SK-N-SH (cell line): Measurements from ENCODE around the gene RAB6A. TPM values are rescaled to one million over a fixed set of nuclear protein-coding genes. Genes with fewer than 3 reads are reported as not detected.

Experiments used
- CTCF ChIA-PET: fragments of 300-600, 350-600 bp; formaldehyde crosslinking; extraction: SDS; loops from one replicate; lab custom pipeline; 2021; lab: Yijun Ruan, JAX
- POLR2A ChIA-PET: fragments of 350-600 bp; sonication (Branson Sonifier 250); formaldehyde crosslinking; extraction: SDS; loops from one replicate; lab custom pipeline; 2020; ENCODE audit warnings: antibody characterized with exemption, inconsistent platforms; lab: Yijun Ruan, JAX
- DNase-seq: peaks from one replicate; pipeline ENCODE4 v3.0.0; 2012
- H2AFZ ChIP-seq: fragments of 200-600 bp; sonication (generic); 2 replicates; pipeline ENCODE4 v1.8.1; 2016; ENCODE audit warnings: antibody characterized with exemption, mild to moderate bottlenecking, low read depth
- H3F3A ChIP-seq: fragments of 200-600 bp; sonication (generic); replicated peaks from 2 replicates; pipeline ENCODE3; 2016; ENCODE audit warnings: antibody characterized with exemption, mild to moderate bottlenecking; ENCODE audit not compliant: insufficient read depth
- H3K27ac ChIP-seq, 2 experiments: fragments of 200-500 bp in 1 of 2; fragments of 200-600 bp in 1 of 2; sonication (Bioruptor generic) in 1 of 2; sonication (generic), shearing (Covaris generic) in 1 of 2; 2 replicates each; pipeline versions ENCODE4 v1.5.1 to v1.6.1; 2014 to 2016; ENCODE audit warnings: low read depth in 2 of 2, inconsistent platforms in 1 of 2, low read length in 1 of 2, mild to moderate bottlenecking in 1 of 2, mixed read lengths in 1 of 2
- H3K27me3 ChIP-seq: fragments of 200-600 bp; sonication (generic), shearing (Covaris generic); 2 replicates; pipeline ENCODE4 v1.6.1; 2016; ENCODE audit warnings: mixed run types; ENCODE audit not compliant: insufficient read depth
- H3K36me3 ChIP-seq, 2 experiments: fragments of 200-500 bp in 1 of 2; fragments of 200-600 bp in 1 of 2; sonication (Bioruptor generic) in 1 of 2; sonication (generic) in 1 of 2; replicated peaks in 1 of 2; 2 replicates each; pipeline versions ENCODE3 to v1.5.1; 2014 to 2016; ENCODE audit warnings: low read length in 1 of 2, mild to moderate bottlenecking in 1 of 2; ENCODE audit not compliant: insufficient read depth in 2 of 2, control insufficient read depth in 1 of 2
- H3K4me1 ChIP-seq, 2 experiments: fragments of 200-500 bp in 1 of 2; fragments of 200-600 bp in 1 of 2; sonication (Bioruptor generic) in 1 of 2; sonication (generic), shearing (Covaris generic) in 1 of 2; 2 replicates each; pipeline versions ENCODE4 v1.5.1 to v1.6.1; 2014 to 2016; ENCODE audit warnings: low read depth in 1 of 2, low read length in 1 of 2, mixed run types in 1 of 2; ENCODE audit not compliant: insufficient read depth in 2 of 2, control insufficient read depth in 1 of 2
- H3K4me2 ChIP-seq: fragments of 200-600 bp; sonication (generic), shearing (Covaris generic); 2 replicates; pipeline ENCODE4 v1.6.1; 2017; ENCODE audit warnings: mixed run types
- H3K4me3 ChIP-seq, 2 experiments: fragments of 200-500 bp in 1 of 2; fragments of 200-600 bp in 1 of 2; sonication (Bioruptor generic) in 1 of 2; sonication (generic), shearing (Covaris generic) in 1 of 2; 2 replicates each; pipeline versions ENCODE4 v1.5.1 to v1.8.1; 2014 to 2016; ENCODE audit warnings: low read depth in 2 of 2, inconsistent platforms in 1 of 2, low read length in 1 of 2, mild to moderate bottlenecking in 1 of 2, mixed read lengths in 1 of 2, moderate library complexity in 1 of 2
- H3K79me2 ChIP-seq: fragments of 200-600 bp; sonication (generic); 2 replicates; pipeline ENCODE4 v1.8.1; 2017; ENCODE audit warnings: mild to moderate bottlenecking; ENCODE audit not compliant: insufficient read depth
- H3K9ac ChIP-seq: fragments of 200-600 bp; sonication (generic); 2 replicates; pipeline ENCODE4 v1.6.1; 2017; ENCODE audit warnings: mixed run types
- H3K9me2 ChIP-seq: fragments of 200-600 bp; sonication (generic); 2 replicates; pipeline ENCODE4 v1.6.1; 2017; ENCODE audit warnings: mixed run types
- H3K9me3 ChIP-seq: fragments of 200-600 bp; sonication (generic); 2 replicates; pipeline ENCODE4 v1.6.1; 2017; ENCODE audit warnings: mixed run types, mild to moderate bottlenecking, moderate library complexity
- H4K20me1 ChIP-seq: fragments of 200-600 bp; sonication (generic); 2 replicates; pipeline ENCODE4 v1.6.1; 2017; ENCODE audit warnings: mild to moderate bottlenecking, mixed run types; ENCODE audit not compliant: insufficient read depth
- CHD2 ChIP-seq: fragments of 150-350 bp; IDR thresholded peaks from 2 replicates; pipeline ENCODE4 v1.6.1; 2018; ENCODE audit warnings: low read length; ENCODE audit not compliant: partially characterized antibody
- ELF1 ChIP-seq: IDR thresholded peaks from 2 replicates; pipeline ENCODE4 v1.4.0; 2012
- EZH2phosphoT487 ChIP-seq: fragments of 200-600 bp; sonication (generic); IDR thresholded peaks from 2 replicates; pipeline ENCODE4 v1.6.1; 2017; ENCODE audit warnings: low read depth, mixed run types, mild to moderate bottlenecking, antibody characterized with exemption, moderate library complexity, borderline replicate concordance
- FOSL2 ChIP-seq: IDR thresholded peaks from 2 replicates; pipeline ENCODE4 v1.4.0; 2012; ENCODE audit warnings: low read depth, mild to moderate bottlenecking, moderate library complexity, borderline replicate concordance
- GABPA ChIP-seq: IDR thresholded peaks from 2 replicates; pipeline ENCODE4 v1.4.0; 2012; ENCODE audit warnings: low read depth, mild to moderate bottlenecking
- IRF3 ChIP-seq: fragments of 150-350 bp; IDR thresholded peaks from 2 replicates; pipeline ENCODE4 v1.6.1; 2016; ENCODE audit warnings: mild to moderate bottlenecking, low read depth, low read length
- NFIC ChIP-seq: IDR thresholded peaks from 2 replicates; pipeline ENCODE4 v1.4.0; 2012; ENCODE audit warnings: borderline replicate concordance
- NRF1 ChIP-seq: IDR thresholded peaks from 2 replicates; pipeline ENCODE4 v1.6.1; 2012; ENCODE audit warnings: low read depth, mild to moderate bottlenecking, low read length
- PBX3 ChIP-seq: IDR thresholded peaks from 2 replicates; pipeline ENCODE4; 2012
- REST ChIP-seq: IDR thresholded peaks from 2 replicates; pipeline ENCODE4 v1.6.1; 2012; ENCODE audit warnings: mild to moderate bottlenecking, low read depth, low read length, moderate library complexity
- RXRA ChIP-seq: IDR thresholded peaks from 2 replicates; pipeline ENCODE4 v1.4.0; 2012; ENCODE audit warnings: low read depth, mild to moderate bottlenecking, borderline replicate concordance
- SMC3 ChIP-seq: IDR thresholded peaks from 2 replicates; pipeline ENCODE4 v1.6.1; 2012; ENCODE audit warnings: low read depth, low read length, improper control_type of control experiment
- TEAD4 ChIP-seq: IDR thresholded peaks from 2 replicates; pipeline ENCODE4 v1.4.0; 2012; ENCODE audit warnings: mild to moderate bottlenecking, borderline replicate concordance; ENCODE audit not compliant: insufficient read depth
- WGBS: methylation state at CpG from one replicate; pipeline ENCODE4 v1.1.6; 2017; ENCODE audit warnings: low lambda C conversion rate; 5-methylcytosine and 5-hydroxymethylcytosine counted together
- polyA plus RNA-seq, 3 experiments: library from polyadenylated mRNA; depleted of rRNA; stranded (reverse); fragments of >200 nt; gene quantifications; 2 replicates each; pipeline ENCODE4 v1.2.3, GENCODE V29; 2012
- TF ChIP-seq, protein P1 (sequence below): IDR thresholded peaks from 2 replicates; pipeline ENCODE4 v1.4.0; 2012; ENCODE audit warnings: low read depth, borderline replicate concordance
- TF ChIP-seq, protein P2 (sequence below): fragments of 150-350 bp; IDR thresholded peaks from 2 replicates; pipeline ENCODE4 v1.6.1; 2017; ENCODE audit warnings: antibody characterized with exemption, low read length, low read depth, borderline replicate concordance
- TF ChIP-seq, protein P3 (sequence below): IDR thresholded peaks from 2 replicates; pipeline ENCODE4 v1.4.0; 2012; ENCODE audit warnings: low read depth, borderline replicate concordance

The RAB6A gene
- polyA plus RNA-seq, 1 of the 3 experiments (the other 2 are of a cell fraction) = 39.1 TPM

DNA sequence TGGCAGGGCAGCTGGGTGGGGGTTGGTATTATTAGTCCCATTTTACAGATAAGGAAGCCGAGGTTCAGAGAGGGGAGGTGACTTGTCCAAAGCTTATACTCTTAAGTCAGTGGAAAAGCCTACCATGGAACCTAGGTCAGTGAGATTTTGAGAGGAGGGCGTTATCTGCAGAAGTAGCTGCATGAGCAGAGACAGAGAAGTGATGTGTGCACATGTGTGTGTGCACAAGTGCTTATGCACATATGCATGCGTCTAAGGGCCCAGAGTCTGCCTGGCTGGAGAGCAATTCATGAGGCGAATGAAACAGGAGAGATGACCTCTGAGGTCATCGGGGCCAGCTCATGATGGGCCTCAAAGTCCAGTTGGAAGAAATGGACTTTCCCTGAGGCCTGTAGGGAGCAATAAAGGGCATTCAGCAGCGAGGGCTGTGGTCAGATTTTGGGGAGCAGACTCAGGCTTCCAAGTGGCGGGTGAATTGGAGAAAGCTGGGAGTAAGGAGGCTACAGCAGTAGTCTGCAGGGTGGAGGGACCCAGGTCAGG is 106.3 kb downstream of the RAB6A start:
- ChIA-PET CTCF (interaction anchor here (0.6 to 1.4 kb wide), 4 partner anchors 176 to 360 kb away, joined by 3 to 5 read pairs (median 4); no protein-coding TSS in a partner anchor), POLR2A (interaction anchor here (0.6 kb wide), 1 partner anchor 194 kb away, joined by 3 read pairs; no protein-coding TSS in a partner anchor)
- no peaks in the 10 kb centered on the region for H3K9me2 ChIP-seq
- H2AFZ ChIP-seq = no peak overlapping the region
- H3K4me1 ChIP-seq = no peaks in the 10 kb centered on the region
- H3K27me3 ChIP-seq = no peaks in the 10 kb centered on the region
- H3F3A ChIP-seq = no peaks in the 10 kb centered on the region
- no peaks in the 10 kb centered on the region for H3K36me3 ChIP-seq
- no peaks in the 10 kb centered on the region for H4K20me1 ChIP-seq
- H3K9me3 ChIP-seq = no peaks in the 10 kb centered on the region
- no peak overlapping the region for H3K4me3 ChIP-seq
- WGBS = 84% methylated on average over 7 of the region's 7 CpGs
- no peak for DNase-seq
- no peaks in the 10 kb centered on the region for H3K79me2 ChIP-seq
- TF ChIP-seq REST (no peak), CHD2 (no peak), GABPA (no peak), ELF1 (no peak), NRF1 (no peak), NFIC (no peak), TEAD4 (no peak), PBX3 (no peak)
- TF ChIP-seq, protein P1, sequence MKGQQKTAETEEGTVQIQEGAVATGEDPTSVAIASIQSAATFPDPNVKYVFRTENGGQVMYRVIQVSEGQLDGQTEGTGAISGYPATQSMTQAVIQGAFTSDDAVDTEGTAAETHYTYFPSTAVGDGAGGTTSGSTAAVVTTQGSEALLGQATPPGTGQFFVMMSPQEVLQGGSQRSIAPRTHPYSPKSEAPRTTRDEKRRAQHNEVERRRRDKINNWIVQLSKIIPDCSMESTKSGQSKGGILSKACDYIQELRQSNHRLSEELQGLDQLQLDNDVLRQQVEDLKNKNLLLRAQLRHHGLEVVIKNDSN = no peak
- no peak overlapping the region for H3K4me2 ChIP-seq
- H3K9ac ChIP-seq = no peak overlapping the region
- H3K27ac ChIP-seq = no peak overlapping the region

GRCh38 chr11:73653996-73654395 is 106.9 kb downstream of the RAB6A start:
- H3K9me2 ChIP-seq = no peaks in the 10 kb centered on the region
- no peak overlapping the region for H3K4me3 ChIP-seq
- no peaks in the 10 kb centered on the region for H3K36me3 ChIP-seq
- no peaks in the 10 kb centered on the region for H3K9me3 ChIP-seq
- no peaks in the 10 kb centered on the region for H3F3A ChIP-seq
- ChIA-PET CTCF (interaction anchor here (0.6 to 1.2 kb wide), 4 partner anchors 24 to 328 kb away, joined by 3 to 5 read pairs (median 4); no protein-coding TSS in a partner anchor), POLR2A (interaction anchor here (0.6 kb wide), 1 partner anchor 193 kb away, joined by 3 read pairs; no protein-coding TSS in a partner anchor)
- no peak for DNase-seq
- H3K79me2 ChIP-seq = no peaks in the 10 kb centered on the region
- H3K9ac ChIP-seq = no peak overlapping the region
- no peaks in the 10 kb centered on the region for H4K20me1 ChIP-seq
- no peaks in the 10 kb centered on the region for H3K4me1 ChIP-seq
- no peak overlapping the region for H2AFZ ChIP-seq
- no peak overlapping the region for H3K4me2 ChIP-seq
- 90% methylated on average over 5 of the region's 5 CpGs for WGBS
- no peak overlapping the region for H3K27ac ChIP-seq
- no peaks in the 10 kb centered on the region for H3K27me3 ChIP-seq
- TF ChIP-seq RXRA (no peak), EZH2phosphoT487 (no peak), FOSL2 (no peak), IRF3 (no peak), SMC3 (no peak)
- TF ChIP-seq, protein P1 = no peak
- TF ChIP-seq, protein P2, sequence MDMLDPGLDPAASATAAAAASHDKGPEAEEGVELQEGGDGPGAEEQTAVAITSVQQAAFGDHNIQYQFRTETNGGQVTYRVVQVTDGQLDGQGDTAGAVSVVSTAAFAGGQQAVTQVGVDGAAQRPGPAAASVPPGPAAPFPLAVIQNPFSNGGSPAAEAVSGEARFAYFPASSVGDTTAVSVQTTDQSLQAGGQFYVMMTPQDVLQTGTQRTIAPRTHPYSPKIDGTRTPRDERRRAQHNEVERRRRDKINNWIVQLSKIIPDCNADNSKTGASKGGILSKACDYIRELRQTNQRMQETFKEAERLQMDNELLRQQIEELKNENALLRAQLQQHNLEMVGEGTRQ = no peak
- TF ChIP-seq, protein P3, sequence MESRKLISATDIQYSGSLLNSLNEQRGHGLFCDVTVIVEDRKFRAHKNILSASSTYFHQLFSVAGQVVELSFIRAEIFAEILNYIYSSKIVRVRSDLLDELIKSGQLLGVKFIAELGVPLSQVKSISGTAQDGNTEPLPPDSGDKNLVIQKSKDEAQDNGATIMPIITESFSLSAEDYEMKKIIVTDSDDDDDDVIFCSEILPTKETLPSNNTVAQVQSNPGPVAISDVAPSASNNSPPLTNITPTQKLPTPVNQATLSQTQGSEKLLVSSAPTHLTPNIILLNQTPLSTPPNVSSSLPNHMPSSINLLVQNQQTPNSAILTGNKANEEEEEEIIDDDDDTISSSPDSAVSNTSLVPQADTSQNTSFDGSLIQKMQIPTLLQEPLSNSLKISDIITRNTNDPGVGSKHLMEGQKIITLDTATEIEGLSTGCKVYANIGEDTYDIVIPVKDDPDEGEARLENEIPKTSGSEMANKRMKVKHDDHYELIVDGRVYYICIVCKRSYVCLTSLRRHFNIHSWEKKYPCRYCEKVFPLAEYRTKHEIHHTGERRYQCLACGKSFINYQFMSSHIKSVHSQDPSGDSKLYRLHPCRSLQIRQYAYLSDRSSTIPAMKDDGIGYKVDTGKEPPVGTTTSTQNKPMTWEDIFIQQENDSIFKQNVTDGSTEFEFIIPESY = no peak
